Dermis lymphatic vessel endothelial cell (primary cell): ENCODE measurements around the gene TBX22. TPM values are rescaled to one million over a fixed set of nuclear protein-coding genes. Genes with fewer than 3 reads are reported as not detected.

Source experiments
- total RNA-seq: library from RNA; depleted of rRNA; stranded (reverse); fragments of >200 nt; gene quantifications from 2 replicates; pipeline ENCODE4 v1.2.1, GENCODE V29; 2014

The TBX22 gene, protein sequence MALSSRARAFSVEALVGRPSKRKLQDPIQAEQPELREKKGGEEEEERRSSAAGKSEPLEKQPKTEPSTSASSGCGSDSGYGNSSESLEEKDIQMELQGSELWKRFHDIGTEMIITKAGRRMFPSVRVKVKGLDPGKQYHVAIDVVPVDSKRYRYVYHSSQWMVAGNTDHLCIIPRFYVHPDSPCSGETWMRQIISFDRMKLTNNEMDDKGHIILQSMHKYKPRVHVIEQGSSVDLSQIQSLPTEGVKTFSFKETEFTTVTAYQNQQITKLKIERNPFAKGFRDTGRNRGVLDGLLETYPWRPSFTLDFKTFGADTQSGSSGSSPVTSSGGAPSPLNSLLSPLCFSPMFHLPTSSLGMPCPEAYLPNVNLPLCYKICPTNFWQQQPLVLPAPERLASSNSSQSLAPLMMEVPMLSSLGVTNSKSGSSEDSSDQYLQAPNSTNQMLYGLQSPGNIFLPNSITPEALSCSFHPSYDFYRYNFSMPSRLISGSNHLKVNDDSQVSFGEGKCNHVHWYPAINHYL
- not detected in 2 replicates for total RNA-seq

DNA sequence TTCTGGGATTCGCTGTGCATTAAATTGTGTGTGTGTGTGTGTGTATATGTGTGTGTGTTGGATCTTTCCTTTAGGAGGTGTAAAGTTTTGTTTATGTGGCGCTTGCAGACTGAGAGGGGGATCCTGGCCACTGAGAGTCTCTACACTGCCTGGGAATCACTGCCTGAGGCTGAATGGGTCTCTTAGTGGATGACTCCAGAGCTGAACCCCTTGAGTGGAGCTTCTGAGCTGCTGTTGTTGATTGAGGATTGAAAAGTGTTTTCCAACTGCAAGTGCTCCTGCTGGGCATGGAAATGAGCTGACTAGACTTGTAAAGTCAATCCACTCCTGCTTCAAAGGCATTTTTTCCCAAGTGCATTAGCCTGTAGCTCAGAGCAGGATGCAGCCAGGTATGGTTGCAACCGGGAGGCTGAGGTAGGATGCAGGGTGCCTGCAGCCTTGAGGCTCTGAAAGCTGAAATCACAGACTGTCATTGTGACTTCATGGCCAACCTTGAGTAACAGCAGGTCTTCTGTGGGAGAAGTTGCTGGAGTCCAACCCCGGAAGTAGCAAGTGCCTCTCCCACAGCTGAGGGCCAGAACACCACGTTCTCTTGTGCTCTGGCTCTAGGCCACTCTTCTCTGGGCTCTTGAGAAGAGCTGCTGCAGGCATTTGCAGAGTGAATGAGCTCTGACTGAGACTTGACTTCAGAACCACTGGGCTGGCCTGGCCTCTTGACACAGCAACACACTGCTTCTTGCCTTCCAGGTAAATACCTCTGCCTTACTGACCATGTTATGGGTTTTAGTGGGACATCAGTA is at the start of gene TBX22:
TBX22 (plus strand) TSS at position 613 of the 800 bp plus-strand sequence. CDS start 7,517 bp downstream, outside the sequence.

